ENCODE results near the gene PSPC1.
"Not testable (repeated sequence)": the region's sequence is repeated elsewhere in the genome, so short reads cannot be mapped to it uniquely, and the experiment has no call there.

Gene PSPC1

GRCh38 chr13:19763618-19764017 lies 19.1 kb downstream of the PSPC1 start:
- DNase-seq, result no peak

- DNase-seq, result no peak
These were observed 23.1 kb downstream of the PSPC1 start for GRCh38 chr13:19759669-19760068.

- DNase-seq, result no peak
These were observed 40.1 kb downstream of the PSPC1 start for GRCh38 chr13:19742643-19743042.

DNA sequence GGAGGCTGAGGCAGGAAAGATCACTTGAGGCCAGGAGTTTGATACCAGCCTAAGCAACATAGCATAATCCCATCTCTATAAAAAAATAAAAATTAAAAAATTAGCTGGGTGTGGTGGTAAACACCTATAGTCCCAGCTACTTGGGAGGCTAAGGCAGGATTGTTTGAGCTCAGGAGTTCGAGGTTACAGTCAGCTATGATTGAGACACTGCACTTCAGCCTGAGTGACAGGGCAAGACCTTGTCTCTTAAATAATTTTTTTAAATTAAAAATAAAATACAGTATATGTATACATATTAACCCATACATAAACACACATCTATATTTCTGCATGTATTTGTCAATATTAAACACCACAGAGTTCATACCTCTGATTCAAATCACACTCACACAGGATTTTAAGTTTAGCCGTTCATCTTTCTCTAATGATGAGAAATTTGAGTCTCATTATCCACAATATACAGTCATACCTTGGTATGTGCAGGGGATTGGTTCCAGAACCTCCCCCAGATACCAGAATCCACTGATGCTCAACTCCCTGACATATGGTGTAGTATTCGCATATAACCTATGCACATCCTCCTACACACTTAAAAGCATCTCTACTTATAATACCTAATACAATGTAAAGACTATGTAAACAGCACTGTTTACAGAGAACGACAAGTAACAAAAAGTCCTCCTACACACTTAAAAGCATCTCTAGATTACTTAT lies 44.7 kb downstream of the PSPC1 start:
- no peak for DNase-seq

DNA sequence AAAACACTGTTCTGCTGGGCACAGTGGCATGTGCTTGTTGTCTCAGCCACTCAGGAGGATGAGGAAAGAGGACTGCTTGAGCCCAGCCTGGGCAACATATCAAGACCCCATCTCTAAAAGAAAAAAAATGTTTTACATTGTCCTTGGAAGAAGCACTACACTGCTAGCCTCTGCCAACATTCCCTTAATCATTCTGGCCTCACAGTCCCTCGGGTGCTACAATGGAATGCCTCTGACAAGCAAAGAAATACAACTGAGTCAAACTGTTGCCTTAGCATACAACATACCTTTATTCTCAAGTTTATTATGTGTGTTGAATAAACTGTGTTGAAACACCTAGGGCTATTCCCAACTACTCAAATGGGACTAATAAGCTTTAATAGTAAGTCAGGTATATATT lies 56.1 kb downstream of the PSPC1 start:
- no peak for DNase-seq

- DNase-seq, result no peak
These were observed 57.4 kb downstream of the PSPC1 start for GRCh38 chr13:19725320-19725719.

DNA sequence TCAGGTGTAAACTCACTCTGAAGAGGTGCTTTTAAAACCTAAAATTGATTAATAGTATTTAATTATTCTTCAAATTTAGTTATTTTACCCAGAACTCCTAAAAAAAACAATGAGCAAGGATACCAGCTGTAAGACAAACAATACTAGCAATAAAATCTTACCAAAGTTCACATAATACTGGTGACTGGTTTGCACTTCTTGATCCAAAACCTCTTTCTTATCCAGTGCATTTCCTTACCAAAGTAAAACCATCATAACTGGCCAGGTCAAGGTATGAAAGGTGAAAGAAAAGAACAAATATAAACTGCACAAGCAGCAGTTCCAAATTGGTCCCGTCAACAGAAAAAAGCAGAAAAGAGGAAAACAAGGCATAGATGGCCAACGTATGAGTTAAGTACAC lies 62.7 kb downstream of the PSPC1 start:
- DNase-seq, result no peak

GRCh38 chr13:19713186-19713965 lies 69.4 kb downstream of the PSPC1 start:
- no peak for DNase-seq

DNA sequence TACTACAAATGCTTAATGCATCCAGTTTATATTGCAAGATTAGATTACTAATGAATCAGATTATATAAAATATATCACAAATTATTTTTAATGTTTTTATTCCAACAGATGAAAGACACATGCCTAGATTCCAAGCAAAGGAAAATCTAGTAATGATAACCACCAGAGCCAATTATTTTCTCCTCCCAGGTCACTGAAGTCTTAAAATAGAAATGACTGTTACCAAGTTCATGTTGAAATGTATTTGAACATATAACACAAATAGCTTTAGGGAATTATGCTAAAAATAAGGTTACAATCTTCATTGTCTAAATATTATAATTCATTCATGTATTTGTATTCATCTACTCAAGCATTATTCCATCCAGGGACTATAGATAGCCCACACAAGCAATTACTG lies 73.0 kb downstream of the PSPC1 start:
- DNase-seq, result not testable (repeated sequence)

- not testable (repeated sequence) for DNase-seq
These were observed 73.7 kb downstream of the PSPC1 start for GRCh38 chr13:19709039-19709438.

DNA sequence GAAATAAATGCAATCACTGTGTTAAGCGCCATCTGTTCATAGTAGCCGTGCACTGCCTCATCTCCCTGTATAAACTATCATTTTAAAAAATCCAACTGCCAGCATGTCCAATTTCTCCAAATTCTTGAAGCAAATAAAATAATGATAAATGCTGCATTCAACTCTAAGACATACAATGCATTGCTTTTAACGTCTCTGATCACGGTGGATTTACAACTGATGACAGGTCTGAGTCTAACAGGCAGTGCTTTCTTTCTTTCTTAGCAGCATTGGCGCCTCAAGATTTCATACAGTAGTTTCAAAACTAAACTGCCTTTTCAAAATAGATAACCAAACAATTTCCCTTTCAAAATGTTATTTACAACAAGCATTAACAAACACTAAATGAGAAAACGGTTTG lies 78.5 kb downstream of the PSPC1 start:
- DNase-seq, result not testable (repeated sequence)

DNA sequence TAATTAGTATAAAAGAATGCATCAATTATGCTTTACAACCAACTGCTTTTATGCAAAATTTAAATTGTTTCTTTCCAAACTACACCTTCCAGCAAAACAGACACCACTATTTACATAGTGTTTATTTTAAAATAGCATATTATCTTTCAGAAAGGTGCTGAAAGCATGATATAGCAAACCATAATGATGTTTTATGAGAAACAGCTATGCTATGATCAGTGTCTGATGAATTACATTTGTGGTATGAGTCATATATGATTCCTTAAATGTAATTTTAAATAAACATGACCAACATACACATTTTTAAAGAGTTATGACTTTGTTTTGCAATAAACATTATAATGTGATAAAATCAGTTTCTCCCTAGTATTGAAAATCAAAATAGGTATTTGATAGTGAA lies 81.1 kb downstream of the PSPC1 start:
- DNase-seq, result not testable (repeated sequence)

DNA sequence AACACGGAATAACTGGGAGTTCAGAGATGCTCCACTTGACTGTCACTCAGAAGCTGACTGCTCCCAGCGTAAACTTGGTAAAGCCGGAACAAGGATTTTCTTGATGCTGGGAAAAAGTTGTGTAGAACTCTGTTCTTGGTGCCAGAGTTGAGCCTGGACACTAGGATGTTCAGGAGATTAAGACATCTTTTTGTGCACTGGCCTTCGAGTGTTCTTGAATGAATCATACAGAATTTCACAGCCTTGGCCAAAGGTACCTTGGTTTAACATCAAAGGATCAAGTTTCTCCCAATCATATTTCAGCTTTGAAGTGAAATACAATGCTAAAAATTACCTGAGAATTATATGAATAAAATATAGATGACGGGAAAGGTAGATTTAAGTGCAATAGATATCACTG lies 81.8 kb downstream of the PSPC1 start:
- not testable (repeated sequence) for DNase-seq

- DNase-seq, result no peak
These were observed 86.9 kb downstream of the PSPC1 start for GRCh38 chr13:19695829-19696228.

GRCh38 chr13:19695428-19695827 lies 87.3 kb downstream of the PSPC1 start:
- no peak for DNase-seq

DNA sequence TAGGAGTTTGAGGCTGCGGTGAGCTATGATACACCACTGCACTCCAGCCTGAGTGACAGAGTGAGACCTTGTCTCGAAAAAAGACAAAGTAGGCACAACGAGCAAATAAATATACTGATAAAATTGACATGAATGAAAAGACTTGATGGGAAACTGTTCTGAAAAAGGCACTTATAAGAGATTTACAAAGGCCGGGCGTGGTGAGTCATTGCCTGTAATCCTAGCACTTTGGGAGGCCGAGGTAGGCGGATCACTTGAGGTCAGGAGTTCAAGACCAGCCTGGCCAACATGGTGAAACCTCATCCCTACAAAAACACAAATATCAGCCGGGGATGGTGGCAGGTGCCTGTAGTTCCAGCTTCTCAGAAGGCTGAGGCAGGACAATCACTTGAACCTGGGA lies 91.3 kb downstream of the PSPC1 start:
- DNase-seq, result not testable (repeated sequence)

DNA sequence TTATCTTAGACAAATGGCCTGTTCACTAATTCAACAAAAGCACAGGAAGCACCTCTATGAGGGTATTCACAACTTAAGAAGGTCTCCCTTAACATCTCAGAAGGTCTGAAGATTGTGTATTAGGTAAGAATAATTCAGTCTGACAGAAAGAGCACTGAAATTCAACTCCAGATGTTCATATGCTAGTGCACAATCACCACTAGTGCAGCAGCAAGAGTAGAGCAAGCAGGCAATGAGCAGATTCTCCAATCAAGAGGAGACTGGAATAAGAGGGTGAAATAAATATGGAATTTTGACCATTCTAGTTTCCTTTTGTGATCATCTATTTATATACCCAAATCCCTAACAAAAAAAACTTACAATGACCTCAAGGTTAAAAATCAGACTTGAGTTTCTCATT lies 97.3 kb downstream of the PSPC1 start:
- DNase-seq, result no peak

GRCh38 chr13:19685034-19685433 lies 97.7 kb downstream of the PSPC1 start:
- no peak for DNase-seq

DNA sequence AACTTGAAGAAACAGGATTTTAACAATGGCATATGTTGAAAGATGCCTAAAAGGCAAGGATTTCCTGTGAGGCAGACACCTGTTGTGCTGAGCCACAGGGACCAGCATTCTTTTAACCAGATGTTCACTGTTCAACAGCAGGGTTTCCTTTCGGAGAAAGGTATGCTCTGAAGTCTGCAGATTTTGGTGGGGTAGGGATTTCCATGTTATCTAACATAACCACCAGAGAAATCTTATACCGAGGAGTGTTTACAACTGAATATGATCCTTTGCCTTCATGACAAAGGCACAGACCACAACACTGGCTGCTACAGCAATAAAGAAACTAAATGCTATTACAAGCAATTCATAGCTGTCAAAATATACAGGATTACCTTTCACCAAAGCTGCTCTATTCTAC lies 101.2 kb downstream of the PSPC1 start:
- no peak for DNase-seq

DNA sequence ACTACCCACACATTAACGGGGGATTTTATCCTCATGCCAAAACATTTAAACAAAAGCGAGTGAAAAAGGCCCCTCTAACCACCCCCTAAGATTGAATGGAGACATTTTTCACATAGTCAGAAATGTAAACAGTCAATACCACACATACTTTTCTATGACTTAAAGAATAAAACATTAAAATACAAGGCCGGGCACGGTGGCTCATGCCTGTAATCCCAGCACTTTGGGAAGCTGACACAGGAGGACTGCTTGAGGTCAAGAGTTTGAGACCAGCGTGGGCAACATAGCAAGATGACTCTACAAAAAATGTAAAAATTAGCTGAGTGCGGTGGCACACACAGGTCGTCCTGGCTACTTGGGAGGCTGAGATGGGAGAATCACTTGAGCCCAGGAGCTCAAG lies 102.0 kb downstream of the PSPC1 start:
- no peak for DNase-seq

DNA sequence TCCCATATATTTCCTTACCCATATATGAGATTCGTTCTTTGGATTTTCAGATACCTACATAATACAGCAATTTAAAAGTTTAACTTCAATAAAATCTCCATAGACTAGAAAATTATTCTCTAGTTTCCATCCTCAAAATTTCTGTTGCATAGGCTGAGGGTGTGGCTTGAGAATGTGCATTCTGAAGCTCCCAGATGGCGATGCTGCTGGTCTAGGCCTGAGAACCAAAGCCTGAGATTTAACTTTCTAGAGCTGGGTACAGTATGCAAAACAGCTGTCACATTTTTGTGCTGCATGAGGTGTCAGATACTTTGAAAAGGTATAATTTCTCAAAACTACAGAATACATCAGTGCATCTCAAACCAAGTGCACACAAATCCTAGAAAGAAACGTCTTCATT lies 106.6 kb downstream of the PSPC1 start:
- no peak for DNase-seq

- no peak for DNase-seq
These were observed 107.8 kb downstream of the PSPC1 start for GRCh38 chr13:19674898-19675297.

Data from hypothalamus (tissue), 51 donors.